ENCODE results near the gene PARP16. TPM values are rescaled to one million over a fixed set of nuclear protein-coding genes. Genes with fewer than 3 reads are reported as not detected.

The PARP16 gene
- total and polyA plus RNA-seq, 11 donors = 2.7 to 7.0 (median 4.8) TPM

- DNase-seq (no peak), ATAC-seq (no peak)
- Histone ChIP-seq H3K36me3 (no peaks in the 10 kb centered on the region), H3K4me3 (no peak overlapping the region), H3K27ac (no peak overlapping the region), H3K4me1 (peaks cover 0 to 18% (median 0%) of the 10 kb centered on the region in 12 donors), H3K9me3 (no peaks in the 10 kb centered on the region), H3K27me3 (no peaks in the 10 kb centered on the region)
- intact Hi-C loops (cut with DNase I) = loop anchor here in 2 of 10 donors (10.0 kb wide), 2 partner anchors 238 to 258 kb away; no protein-coding TSS in a partner anchor
- TF ChIP-seq POLR2A (IDR thresholded peaks at IDR 0.05) = no peak
- no peak for TF ChIP-seq CTCF (IDR thresholded peaks at IDR 0.05)
- 76 to 89% (median 79%) methylated on average over 1 of the region's 1 CpG for WGBS, 4 donors
Observed at GRCh38 chr15:65292938-65293518, 6.3 kb upstream of the PARP16 start.

- DNase-seq = no peak
- Histone ChIP-seq H3K4me1 (peaks cover 0 to 15% (median 9%) of the 10 kb centered on the region in 12 donors), H3K27me3 (no peaks in the 10 kb centered on the region), H3K36me3 (no peaks in the 10 kb centered on the region), H3K27ac (no peak overlapping the region), H3K4me3 (no peak overlapping the region), H3K9me3 (no peaks in the 10 kb centered on the region)
- no peak for ATAC-seq
- TF ChIP-seq POLR2A (IDR thresholded peaks at IDR 0.05) = no peak
- TF ChIP-seq CTCF (IDR thresholded peaks at IDR 0.05) = no peak
- intact Hi-C loops (cut with DNase I) = loop anchor here in 2 of 10 donors (10.0 kb wide), 2 partner anchors 235 to 255 kb away; no protein-coding TSS in a partner anchor
- 87 to 89% (median 88%) methylated on average over 7 of the region's 7 CpGs for WGBS, 4 donors
Observed at GRCh38 chr15:65290228-65290627, 3.5 kb upstream of the PARP16 start.

GRCh38 chr15:65289261-65289854, 2.7 kb upstream of the PARP16 start:
- no peak for DNase-seq
- Histone ChIP-seq H3K27me3 (no peaks in the 10 kb centered on the region), H3K4me1 (peaks cover 0 to 20% (median 12%) of the 10 kb centered on the region in 12 donors), H3K9me3 (no peaks in the 10 kb centered on the region), H3K36me3 (no peaks in the 10 kb centered on the region), H3K27ac (no peak overlapping the region), H3K4me3 (no peak overlapping the region)
- 82 to 87% (median 84%) methylated on average over 7 of the region's 7 CpGs for WGBS, 4 donors
- ATAC-seq = no peak
- intact Hi-C loops (cut with DNase I) = loop anchor here in 3 of 10 donors (5.0 kb wide), 1 partner anchor 102 kb away; the partner anchor contains the start of gene CLPX (in 3 of the 3)
- TF ChIP-seq CTCF (IDR thresholded peaks at IDR 0.05) (no peak), POLR2A (IDR thresholded peaks at IDR 0.05) (no peak)

- Histone ChIP-seq H3K4me3 (peak overlapping the region in 3 of 12 donors; percentile 71 to 81 (median 80)), H3K4me1 (peaks cover 0 to 21% (median 15%) of the 10 kb centered on the region in 12 donors), H3K9me3 (no peaks in the 10 kb centered on the region), H3K27ac (peak overlapping the region; percentile 70 to 95 (median 91)), H3K27me3 (no peaks in the 10 kb centered on the region), H3K36me3 (no peaks in the 10 kb centered on the region)
- 91 to 95% (median 93%) methylated on average over 3 of the region's 3 CpGs for WGBS, 4 donors
- ATAC-seq = no peak
- no peak for TF ChIP-seq POLR2A (IDR thresholded peaks at IDR 0.05)
- TF ChIP-seq CTCF (IDR thresholded peaks at IDR 0.05) = no peak
- intact Hi-C loops (cut with DNase I) = loop anchor here in 3 of 10 donors (5.0 kb wide), 1 partner anchor 100 kb away; the partner anchor contains the start of gene CLPX (in 3 of the 3)
- DNase-seq = no peak
Observed at GRCh38 chr15:65287520-65287855, 805 bp upstream of the PARP16 start.
